ENCODE measurements around the gene C17orf100.

C17orf100 gene

GRCh38 chr17:6675201-6675825 is 23.8 kb downstream of the C17orf100 start:
- no peak for DNase-seq (ENCODE audit: low spot score)
- no peak for TF ChIP-seq CTCF (IDR thresholded peaks at IDR 0.05; ENCODE audit: extremely low read depth, insufficient read depth, missing control alignments)
- in situ Hi-C loops (cut with MboI; ENCODE audit: low pct_unique_long_range_greater_than_20kb, low sequenced_read_pairs, unreplicated experiment) = no loop called here

GRCh38 chr17:6676802-6677157 is 25.2 kb downstream of the C17orf100 start:
- in situ Hi-C loops (cut with MboI; ENCODE audit: low pct_unique_long_range_greater_than_20kb, low sequenced_read_pairs, unreplicated experiment) = no loop called here
- TF ChIP-seq CTCF (IDR thresholded peaks at IDR 0.05; ENCODE audit: extremely low read depth, insufficient read depth, missing control alignments) = no peak
- no peak for DNase-seq (ENCODE audit: low spot score)

- DNase-seq (ENCODE audit: low spot score) = no peak
- in situ Hi-C loops (cut with MboI; ENCODE audit: low pct_unique_long_range_greater_than_20kb, low sequenced_read_pairs, unreplicated experiment) = no loop called here
- no peak for TF ChIP-seq CTCF (IDR thresholded peaks at IDR 0.05; ENCODE audit: extremely low read depth, insufficient read depth, missing control alignments)
These were observed 25.7 kb downstream of the C17orf100 start for GRCh38 chr17:6677158-6677831.

- in situ Hi-C loops (cut with MboI; ENCODE audit: low pct_unique_long_range_greater_than_20kb, low sequenced_read_pairs, unreplicated experiment) = no loop called here
- DNase-seq (ENCODE audit: low spot score) = no peak
- TF ChIP-seq CTCF (IDR thresholded peaks at IDR 0.05; ENCODE audit: extremely low read depth, insufficient read depth, missing control alignments) = no peak
These were observed 26.4 kb downstream of the C17orf100 start for GRCh38 chr17:6677946-6678345.

GRCh38 chr17:6679241-6679640 is 27.7 kb downstream of the C17orf100 start:
- DNase-seq (ENCODE audit: low spot score) = no peak
- no peak for TF ChIP-seq CTCF (IDR thresholded peaks at IDR 0.05; ENCODE audit: extremely low read depth, insufficient read depth, missing control alignments)
- in situ Hi-C loops (cut with MboI; ENCODE audit: low pct_unique_long_range_greater_than_20kb, low sequenced_read_pairs, unreplicated experiment) = no loop called here

GRCh38 chr17:6681176-6681575 is 29.6 kb downstream of the C17orf100 start:
- no peak for TF ChIP-seq CTCF (IDR thresholded peaks at IDR 0.05; ENCODE audit: extremely low read depth, insufficient read depth, missing control alignments)

More at GRCh38 chr17:6681176-6681575, 29.6 kb downstream of the C17orf100 start:
- in situ Hi-C loops (cut with MboI; ENCODE audit: low pct_unique_long_range_greater_than_20kb, low sequenced_read_pairs, unreplicated experiment) = no loop called here
- no peak for DNase-seq (ENCODE audit: low spot score)

Measured in GM13977 (cell line).